ENCODE measurements around the gene RRAD.

RRAD gene

DNA sequence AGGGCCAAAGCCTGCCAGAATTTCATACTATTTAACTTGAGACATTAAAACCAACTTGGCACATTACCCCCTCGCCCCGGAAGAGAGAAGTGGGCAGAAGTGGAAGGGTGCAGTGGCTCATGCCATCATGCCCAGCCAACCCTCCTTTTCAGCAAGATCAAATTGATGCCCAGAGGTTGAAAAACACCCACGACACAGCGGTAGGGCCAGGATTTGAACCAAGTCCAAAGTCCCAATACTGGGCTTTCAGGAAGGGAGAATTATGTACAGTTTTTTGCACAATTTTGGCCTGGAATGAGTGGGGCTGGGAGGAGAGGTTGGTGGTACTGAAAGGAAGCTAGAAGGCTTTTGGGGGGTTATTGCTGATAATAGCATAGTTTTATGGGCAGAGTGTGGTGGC, 34.0 kb downstream of the RRAD start:
- TF ChIP-seq, protein P1, sequence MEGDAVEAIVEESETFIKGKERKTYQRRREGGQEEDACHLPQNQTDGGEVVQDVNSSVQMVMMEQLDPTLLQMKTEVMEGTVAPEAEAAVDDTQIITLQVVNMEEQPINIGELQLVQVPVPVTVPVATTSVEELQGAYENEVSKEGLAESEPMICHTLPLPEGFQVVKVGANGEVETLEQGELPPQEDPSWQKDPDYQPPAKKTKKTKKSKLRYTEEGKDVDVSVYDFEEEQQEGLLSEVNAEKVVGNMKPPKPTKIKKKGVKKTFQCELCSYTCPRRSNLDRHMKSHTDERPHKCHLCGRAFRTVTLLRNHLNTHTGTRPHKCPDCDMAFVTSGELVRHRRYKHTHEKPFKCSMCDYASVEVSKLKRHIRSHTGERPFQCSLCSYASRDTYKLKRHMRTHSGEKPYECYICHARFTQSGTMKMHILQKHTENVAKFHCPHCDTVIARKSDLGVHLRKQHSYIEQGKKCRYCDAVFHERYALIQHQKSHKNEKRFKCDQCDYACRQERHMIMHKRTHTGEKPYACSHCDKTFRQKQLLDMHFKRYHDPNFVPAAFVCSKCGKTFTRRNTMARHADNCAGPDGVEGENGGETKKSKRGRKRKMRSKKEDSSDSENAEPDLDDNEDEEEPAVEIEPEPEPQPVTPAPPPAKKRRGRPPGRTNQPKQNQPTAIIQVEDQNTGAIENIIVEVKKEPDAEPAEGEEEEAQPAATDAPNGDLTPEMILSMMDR (IDR thresholded peaks at IDR 0.05) = no peak
- no peak for DNase-seq (ENCODE audit: low spot score)
- Histone ChIP-seq H3K27ac (no peak overlapping the region), H3K4me3 (no peak overlapping the region)

DNA sequence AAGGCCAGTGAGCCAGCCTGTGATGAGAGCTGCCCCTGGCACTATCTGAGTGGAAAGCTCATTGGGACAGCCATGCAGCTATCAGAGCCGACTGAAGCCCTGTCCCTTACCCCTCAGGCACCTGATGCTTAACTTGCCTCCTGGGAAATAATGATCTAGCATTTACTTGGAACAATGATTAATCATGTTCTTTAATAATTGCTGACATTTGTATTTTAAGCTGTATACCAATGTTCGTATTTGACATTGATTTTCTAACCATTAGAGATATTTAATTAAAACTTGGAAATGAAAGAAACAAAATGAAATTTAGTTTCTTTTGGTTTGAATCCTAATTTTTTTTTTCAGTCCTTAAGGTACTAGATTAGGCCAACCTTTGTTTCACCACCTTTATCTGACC, 34.5 kb downstream of the RRAD start:
- Histone ChIP-seq H3K4me3 (no peak overlapping the region), H3K27ac (no peak overlapping the region)
- DNase-seq (ENCODE audit: low spot score) = no peak
- TF ChIP-seq, protein P1 (IDR thresholded peaks at IDR 0.05) = no peak

DNA sequence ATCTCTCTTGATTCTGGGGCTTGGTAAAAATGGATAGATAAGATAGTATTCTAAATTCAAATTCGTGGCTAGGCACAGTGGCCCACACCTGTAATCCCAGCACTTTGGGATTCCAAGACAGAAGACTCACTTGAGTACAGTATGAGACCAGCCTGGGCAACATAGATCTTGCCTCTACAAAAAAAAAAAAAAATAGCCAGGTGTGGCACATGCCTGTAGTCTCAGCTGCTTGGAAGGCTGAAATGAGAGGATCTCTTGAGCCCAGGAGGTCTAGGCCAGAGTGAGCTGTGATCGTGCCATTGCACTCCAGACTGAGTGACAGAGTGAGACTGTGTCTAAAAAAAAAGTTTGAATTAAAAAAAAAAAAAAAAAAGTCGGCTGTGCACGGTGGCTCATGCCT, 35.7 kb downstream of the RRAD start:
- DNase-seq (ENCODE audit: low spot score) = no peak
- TF ChIP-seq, protein P1 (IDR thresholded peaks at IDR 0.05) = no peak

DNA sequence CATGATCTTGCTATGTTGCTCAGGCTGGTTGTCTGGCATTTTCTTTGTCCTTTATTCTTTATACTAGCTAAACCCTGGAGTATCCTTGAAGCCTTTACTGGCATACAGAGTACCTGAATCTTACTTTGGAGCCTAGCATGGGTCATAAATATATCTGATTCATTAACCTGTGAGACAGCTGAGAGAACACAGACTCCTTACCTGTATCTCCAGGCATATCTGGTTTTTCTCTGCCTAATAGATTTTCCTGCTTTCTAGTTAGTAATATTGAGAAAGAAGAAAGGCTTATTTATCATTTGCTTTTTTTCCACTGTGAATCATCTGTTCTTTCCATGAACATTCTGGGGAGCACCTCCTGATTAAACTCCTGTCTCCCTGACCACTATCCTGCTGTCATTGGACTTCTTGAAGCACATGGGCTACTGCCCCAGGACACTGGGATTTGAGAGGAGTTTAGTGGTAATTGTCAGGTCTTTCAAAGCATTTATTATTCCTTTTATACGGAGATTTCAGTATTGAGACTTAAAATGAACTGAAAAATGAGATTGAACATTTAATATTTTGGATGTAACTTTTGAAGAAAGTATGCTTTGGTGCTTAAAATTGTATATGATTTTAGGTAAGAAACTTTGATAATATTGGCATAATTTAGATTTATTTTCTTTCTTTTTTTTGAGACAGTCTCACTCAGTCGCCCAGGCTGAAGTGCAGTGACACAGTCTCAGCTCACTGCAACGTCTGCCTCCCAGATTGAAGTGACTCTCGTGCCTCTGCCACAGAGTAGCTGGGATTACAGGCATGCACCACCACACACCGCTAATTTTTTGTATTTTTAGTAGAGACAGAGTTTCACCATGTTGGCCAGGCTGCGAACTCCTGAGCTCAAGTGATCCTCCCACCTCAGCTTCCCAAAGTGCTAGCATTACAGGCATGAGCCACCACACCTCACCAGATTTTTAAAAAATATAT, 36.4 kb downstream of the RRAD start:
- Histone ChIP-seq H3K4me3 (no peak overlapping the region), H3K27ac (no peak overlapping the region)
- TF ChIP-seq, protein P1 (IDR thresholded peaks at IDR 0.05) = no peak
- DNase-seq (ENCODE audit: low spot score) = no peak

More for the DNA sequence above, 35.7 kb downstream of the RRAD start:
- Histone ChIP-seq H3K4me3 (no peak overlapping the region), H3K27ac (no peak overlapping the region)

DNA sequence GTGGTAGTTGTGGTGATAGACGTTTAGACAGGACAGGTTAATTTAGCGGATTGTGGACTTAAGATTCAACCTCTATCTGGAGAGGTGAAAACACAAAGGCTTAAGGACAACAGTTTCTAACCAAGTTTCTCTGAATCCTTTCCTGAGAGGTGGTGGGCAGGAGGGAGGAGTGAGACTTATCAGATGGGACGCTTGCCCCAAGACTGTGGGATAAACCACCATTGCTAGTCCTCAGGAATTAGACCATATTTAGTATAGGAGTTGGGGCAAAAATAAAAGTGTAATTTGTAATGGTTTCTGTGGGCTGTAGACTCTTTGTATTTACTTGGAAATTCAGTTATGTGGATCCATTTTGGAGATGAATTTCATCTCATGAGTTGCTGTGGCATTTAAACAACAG, 38.4 kb downstream of the RRAD start:
- no peak for DNase-seq (ENCODE audit: low spot score)
- no peak overlapping the region for H3K4me3 ChIP-seq
- peak overlapping the region in 1 of 2 donors; percentile 44 for H3K27ac ChIP-seq
- TF ChIP-seq, protein P1 (IDR thresholded peaks at IDR 0.05) = no peak

DNA sequence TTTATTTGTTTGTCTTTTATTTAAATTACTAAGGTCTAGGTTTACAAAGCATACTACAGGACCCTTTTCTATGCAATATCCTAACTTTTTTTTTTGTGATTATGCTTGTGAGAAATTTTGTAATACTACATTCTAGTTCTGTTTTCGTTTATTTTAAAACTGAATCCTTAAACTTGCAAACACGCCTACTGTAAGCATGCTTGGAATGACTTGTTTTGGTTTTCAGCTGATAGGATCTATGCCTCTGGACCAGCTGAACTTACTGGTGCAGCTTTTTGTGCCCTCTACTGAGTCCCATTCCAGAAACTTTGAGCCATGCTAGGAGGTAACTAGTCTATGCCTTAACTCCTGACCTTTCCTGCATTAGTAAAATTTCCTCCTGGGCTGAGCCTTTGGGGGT, 39.0 kb downstream of the RRAD start:
- Histone ChIP-seq H3K27ac (peak overlapping the region in 1 of 2 donors; percentile 44), H3K4me3 (no peak overlapping the region)
- TF ChIP-seq, protein P1 (IDR thresholded peaks at IDR 0.05) = no peak
- DNase-seq (ENCODE audit: low spot score) = no peak

DNA sequence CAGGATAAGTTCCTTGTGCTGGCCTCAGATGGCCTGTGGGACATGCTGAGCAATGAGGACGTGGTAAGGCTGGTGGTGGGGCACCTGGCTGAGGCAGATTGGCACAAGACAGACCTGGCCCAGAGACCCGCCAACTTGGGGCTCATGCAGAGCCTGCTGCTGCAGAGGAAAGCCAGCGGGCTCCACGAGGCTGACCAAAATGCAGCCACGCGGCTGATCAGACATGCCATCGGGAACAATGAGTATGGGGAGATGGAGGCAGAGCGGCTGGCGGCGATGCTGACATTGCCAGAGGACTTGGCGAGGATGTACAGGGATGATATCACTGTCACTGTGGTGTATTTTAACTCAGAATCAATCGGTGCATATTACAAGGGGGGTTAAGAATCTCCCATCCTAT, 39.8 kb downstream of the RRAD start:
- no peak for DNase-seq (ENCODE audit: low spot score)
- Histone ChIP-seq H3K4me3 (no peak overlapping the region), H3K27ac (peak overlapping the region in 1 of 2 donors; percentile 42)
- TF ChIP-seq, protein P1 (IDR thresholded peaks at IDR 0.05) = no peak
